Prostate gland (tissue), 2 donors: ENCODE data around the gene TMEM45B. TPM values are rescaled to one million over a fixed set of nuclear protein-coding genes. Genes with fewer than 3 reads are reported as not detected.
"Not testable (repeated sequence)": the region's sequence is repeated elsewhere in the genome, so short reads cannot be mapped to it uniquely, and the experiment has no call there.

Source experiments
- DNase-seq: peaks from one replicate; pipeline ENCODE4 v3.0.0-alpha.2; 2019; ENCODE audit warnings: low spot score
- H3K27ac ChIP-seq, 2 donors: fragments of 200-600 bp; sonication (generic); 2 replicates each; pipeline ENCODE4 v1.5.1; 2017 to 2019
- H3K27me3 ChIP-seq: fragments of 200-600 bp; sonication (generic); replicated peaks from 2 replicates; pipeline ENCODE4 v1.5.1; 2019; ENCODE audit not compliant: insufficient read depth
- H3K36me3 ChIP-seq, 2 donors: fragments of 200-600 bp; sonication (generic); 1 replicate in 1 of 2; 2 replicates in 1 of 2; pipeline versions ENCODE4 v1.5.1 to v1.8.1; 2017 to 2019
- H3K4me1 ChIP-seq: fragments of 200-600 bp; sonication (generic); replicated peaks from 2 replicates; pipeline ENCODE4 v1.5.1; 2019
- H3K4me3 ChIP-seq, 2 donors: fragments of 200-600 bp; sonication (generic); 2 replicates each; pipeline ENCODE4 v1.5.1; 2017 to 2019
- H3K9me3 ChIP-seq: fragments of 200-600 bp; sonication (generic); 2 replicates; pipeline ENCODE4 v1.5.1; 2017
- POLR2A ChIP-seq: fragments of 450-650 bp; IDR thresholded peaks from one replicate; pipeline ENCODE4 v1.6.1; 2016; ENCODE audit warnings: antibody characterized with exemption, mild to moderate bottlenecking
- POLR2AphosphoS5 ChIP-seq: sonication (generic); formaldehyde crosslinking; IDR thresholded peaks from one replicate; pipeline ENCODE4 v1.6.1; 2017; ENCODE audit warnings: antibody characterized with exemption
- WGBS: methylation state at CpG from one replicate; pipeline ENCODE4 v1.1.5; 2018; 5-methylcytosine and 5-hydroxymethylcytosine counted together
- intact Hi-C: fragments of 100-400 bp; cut with DNase I; formaldehyde crosslinking; loops from one replicate; pipeline ENCODE4 v1.14.2; 2022
- total RNA-seq, 2 donors: library from RNA; depleted of rRNA; stranded (reverse); fragments of >200 nt; gene quantifications; one replicate each; pipeline ENCODE4 v1.1.0, GENCODE V29; 2016
- TF ChIP-seq, protein P1 (sequence below), 4 experiments: fragments of 200-600 bp in 2 of 4; fragments of 450-650 bp in 2 of 4; sonication (generic) in 2 of 4; IDR thresholded peaks; 1 replicate in 3 of 4; 2 replicates in 1 of 4; pipeline ENCODE4 v1.5.1; 2016 to 2019; ENCODE audit warnings: antibody characterized with exemption in 4 of 4, mild to moderate bottlenecking in 2 of 4, moderate library complexity in 2 of 4

Gene TMEM45B
- total RNA-seq, 2 donors from 2014 or later: 5.2 to 11.0 TPM

DNA sequence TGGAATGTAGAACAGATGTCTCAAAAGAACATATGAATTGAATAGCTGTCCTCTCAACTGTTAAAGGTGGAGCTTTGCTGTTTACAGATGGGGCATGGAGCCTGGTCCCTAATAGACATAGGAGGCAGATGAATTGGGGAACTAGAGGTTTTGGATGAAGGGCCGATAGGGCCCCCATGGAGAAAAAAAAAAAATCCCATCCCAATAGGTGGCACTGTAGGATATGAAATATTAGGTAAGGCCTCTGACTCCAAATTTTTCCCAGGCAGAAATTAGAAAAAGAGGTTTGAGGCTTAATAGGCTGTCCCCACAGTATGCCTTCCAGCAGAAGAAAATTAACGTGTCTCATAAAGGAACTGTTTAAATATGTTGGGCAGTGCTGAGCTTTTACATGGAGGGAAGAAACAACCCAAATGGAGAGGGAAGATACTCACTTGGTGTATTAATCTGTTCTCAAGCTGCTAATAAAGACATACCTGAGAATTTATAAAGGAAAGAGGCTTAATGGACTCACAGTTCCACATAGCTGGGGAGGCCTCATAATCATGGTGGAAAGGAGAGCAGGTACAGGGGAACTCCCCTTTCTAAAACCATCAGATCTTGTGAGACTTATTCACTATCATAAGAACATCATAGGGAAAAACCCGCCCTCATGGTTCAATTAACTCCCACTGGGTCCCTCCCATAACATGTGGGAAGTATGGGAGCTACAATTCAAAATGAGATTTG lies 30.1 kb upstream of the TMEM45B start:
- Histone ChIP-seq H3K9me3 (no peaks in the 10 kb centered on the region), H3K4me1 (no peaks in the 10 kb centered on the region), H3K27me3 (no peaks in the 10 kb centered on the region), H3K4me3 (no peak overlapping the region), H3K36me3 (no peaks in the 10 kb centered on the region), H3K27ac (no peak overlapping the region)
- DNase-seq: no peak
- 44% methylated on average over 3 of the region's 3 CpGs for WGBS
- intact Hi-C loops: loop anchor here (5.0 to 10.0 kb wide), 2 partner anchors 109 to 347 kb away; partner anchors contain the start of gene NFRKB
- no peak for TF ChIP-seq POLR2A
- TF ChIP-seq, protein P1, sequence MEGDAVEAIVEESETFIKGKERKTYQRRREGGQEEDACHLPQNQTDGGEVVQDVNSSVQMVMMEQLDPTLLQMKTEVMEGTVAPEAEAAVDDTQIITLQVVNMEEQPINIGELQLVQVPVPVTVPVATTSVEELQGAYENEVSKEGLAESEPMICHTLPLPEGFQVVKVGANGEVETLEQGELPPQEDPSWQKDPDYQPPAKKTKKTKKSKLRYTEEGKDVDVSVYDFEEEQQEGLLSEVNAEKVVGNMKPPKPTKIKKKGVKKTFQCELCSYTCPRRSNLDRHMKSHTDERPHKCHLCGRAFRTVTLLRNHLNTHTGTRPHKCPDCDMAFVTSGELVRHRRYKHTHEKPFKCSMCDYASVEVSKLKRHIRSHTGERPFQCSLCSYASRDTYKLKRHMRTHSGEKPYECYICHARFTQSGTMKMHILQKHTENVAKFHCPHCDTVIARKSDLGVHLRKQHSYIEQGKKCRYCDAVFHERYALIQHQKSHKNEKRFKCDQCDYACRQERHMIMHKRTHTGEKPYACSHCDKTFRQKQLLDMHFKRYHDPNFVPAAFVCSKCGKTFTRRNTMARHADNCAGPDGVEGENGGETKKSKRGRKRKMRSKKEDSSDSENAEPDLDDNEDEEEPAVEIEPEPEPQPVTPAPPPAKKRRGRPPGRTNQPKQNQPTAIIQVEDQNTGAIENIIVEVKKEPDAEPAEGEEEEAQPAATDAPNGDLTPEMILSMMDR (IDR thresholded peaks at IDR 0.05): peak in 3 of 4 experiments; percentile 20 to 37 (median 35)

DNA sequence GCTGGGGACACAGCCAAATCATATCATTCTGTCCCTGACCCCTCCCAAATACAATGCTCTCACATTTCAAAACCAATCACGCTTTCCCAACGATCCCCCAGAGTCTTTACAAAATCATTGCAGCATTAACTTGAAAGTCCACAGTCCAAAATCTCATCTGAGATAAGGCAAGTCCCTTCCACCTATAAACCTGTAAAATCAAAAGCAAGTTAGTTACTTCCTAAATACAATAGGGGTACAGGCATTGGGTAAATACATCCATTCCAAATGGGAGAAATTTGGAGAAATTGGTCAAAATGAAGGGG lies 29.6 kb upstream of the TMEM45B start:
- not testable (repeated sequence) for H3K27ac ChIP-seq, H3K4me1 ChIP-seq, DNase-seq, H3K36me3 ChIP-seq, H3K27me3 ChIP-seq, H3K4me3 ChIP-seq, H3K9me3 ChIP-seq
- intact Hi-C loops: loop anchor here (5.0 to 10.0 kb wide), 2 partner anchors 109 to 346 kb away; partner anchors contain the start of gene NFRKB
- WGBS: 72% methylated on average over 2 of the region's 2 CpGs

DNA sequence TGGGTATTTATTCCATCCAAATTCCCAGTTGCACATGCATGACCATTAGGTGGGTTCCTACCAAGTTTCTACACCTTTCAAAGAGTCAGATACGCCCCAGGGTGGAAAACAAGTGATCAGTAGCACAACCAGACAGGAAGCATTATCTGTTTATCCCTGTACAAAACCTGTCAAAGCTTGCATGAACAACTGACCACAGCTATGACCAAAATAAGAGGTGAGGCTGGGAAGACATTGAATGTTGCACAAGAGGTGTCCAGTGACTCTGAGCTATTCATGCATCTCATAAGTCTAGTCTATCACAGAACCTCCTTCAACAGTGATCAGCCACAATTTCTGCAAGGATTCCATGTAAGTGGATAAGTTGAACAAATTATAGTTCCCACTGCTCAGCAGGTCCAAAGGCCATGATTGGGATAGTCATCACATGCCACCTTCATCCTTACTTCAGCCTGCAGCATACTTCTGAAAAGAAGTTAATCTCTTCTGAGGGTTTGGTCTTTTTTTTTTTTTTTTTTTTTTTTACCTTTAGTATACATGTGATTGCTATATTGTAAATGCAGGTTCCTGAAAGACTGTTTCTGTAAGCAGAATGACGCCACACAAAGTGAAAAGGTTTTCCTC lies 28.0 kb upstream of the TMEM45B start:
- intact Hi-C loops: loop anchor here (5.0 to 10.0 kb wide), 2 partner anchors 107 to 345 kb away; partner anchors contain the start of gene NFRKB
- WGBS: 82% methylated on average over 2 of the region's 2 CpGs
- Histone ChIP-seq H3K9me3 (no peaks in the 10 kb centered on the region), H3K36me3 (no peaks in the 10 kb centered on the region), H3K4me3 (no peak overlapping the region), H3K27me3 (no peaks in the 10 kb centered on the region), H3K4me1 (no peaks in the 10 kb centered on the region), H3K27ac (no peak overlapping the region)
- no peak for DNase-seq
- TF ChIP-seq POLR2A (no peak), POLR2AphosphoS5 (no peak)
- TF ChIP-seq, protein P1 (IDR thresholded peaks at IDR 0.05): no peak

DNA sequence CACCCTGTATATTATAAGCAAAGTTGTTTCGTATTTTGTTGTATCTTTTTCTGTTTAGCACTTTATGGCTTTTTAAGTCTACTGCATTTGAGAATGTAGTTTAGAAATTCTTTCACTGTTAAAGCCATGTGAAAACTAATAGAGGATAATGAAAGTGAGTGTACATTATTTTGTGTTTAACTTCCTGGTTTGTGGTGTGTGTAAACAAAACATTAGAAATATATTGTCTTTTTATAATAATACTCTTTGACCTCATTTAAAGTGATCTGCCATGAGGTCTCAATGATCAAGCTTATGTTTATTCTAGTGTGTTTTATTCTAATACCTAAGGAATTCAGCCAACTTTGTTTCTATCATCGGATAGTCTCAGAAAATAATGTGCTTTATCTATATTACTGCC lies 27.4 kb upstream of the TMEM45B start:
- no peaks in the 10 kb centered on the region for H3K27me3 ChIP-seq
- TF ChIP-seq, protein P1 (IDR thresholded peaks at IDR 0.05): no peak
- no peak overlapping the region for H3K27ac ChIP-seq
- no peaks in the 10 kb centered on the region for H3K4me1 ChIP-seq
- H3K9me3 ChIP-seq: no peaks in the 10 kb centered on the region
- no peaks in the 10 kb centered on the region for H3K36me3 ChIP-seq
- no peak overlapping the region for H3K4me3 ChIP-seq
- WGBS: 71% methylated on average over 2 of the region's 2 CpGs
- intact Hi-C loops: loop anchor here (5.0 to 10.0 kb wide), 2 partner anchors 107 to 344 kb away; partner anchors contain the start of gene NFRKB
- DNase-seq: no peak

DNA sequence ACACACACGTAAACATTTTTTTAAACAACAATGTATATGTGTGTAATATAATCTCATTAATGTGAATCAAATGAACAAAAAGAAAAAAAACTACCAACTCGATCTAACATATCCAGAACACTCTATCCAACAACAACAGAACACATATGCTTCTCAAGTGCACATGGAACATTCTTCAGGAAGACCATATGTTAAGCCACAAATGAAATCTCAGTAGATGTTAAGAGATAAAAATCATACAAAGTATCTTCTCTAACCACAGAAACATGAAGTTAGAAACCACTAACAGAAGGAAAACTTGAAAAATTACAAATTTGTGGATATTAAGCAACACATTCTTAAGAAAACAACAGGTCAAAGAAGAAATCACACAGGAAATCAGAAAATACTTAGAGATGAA lies 25.5 kb upstream of the TMEM45B start:
- Histone ChIP-seq H3K36me3 (no peaks in the 10 kb centered on the region), H3K27ac (no peak overlapping the region), H3K27me3 (no peaks in the 10 kb centered on the region), H3K4me3 (no peak overlapping the region), H3K9me3 (no peaks in the 10 kb centered on the region), H3K4me1 (no peaks in the 10 kb centered on the region)
- intact Hi-C loops: no loop called here
- TF ChIP-seq, protein P1 (IDR thresholded peaks at IDR 0.05): no peak
- TF ChIP-seq POLR2AphosphoS5 (no peak), POLR2A (no peak)
- DNase-seq: no peak
- WGBS: 87% methylated on average over 2 of the region's 2 CpGs
